Lower leg skin (tissue), 3 donors: Measurements from ENCODE around the gene CHD5.

Source experiments
- CTCF ChIP-seq, 3 donors: fragments of 450-650 bp; IDR thresholded peaks; one replicate each; pipeline ENCODE4 v1.5.1; 2016; ENCODE audit warnings: antibody characterized with exemption in 3 of 3, mild to moderate bottlenecking in 3 of 3, moderate library complexity in 2 of 3
- POLR2A ChIP-seq, 2 donors: fragments of 450-650 bp; IDR thresholded peaks; one replicate each; pipeline ENCODE4 v1.6.1; 2016 to 2017; ENCODE audit warnings: antibody characterized with exemption in 2 of 2, mild to moderate bottlenecking in 1 of 2, moderate library complexity in 1 of 2

- TF ChIP-seq CTCF (IDR thresholded peaks at IDR 0.05) (no peak), POLR2A (IDR thresholded peaks at IDR 0.05) (no peak)
These were observed 113.4 kb downstream of the CHD5 start for GRCh38 chr1:6066680-6067079.
